AG09309 (cell line): ENCODE data around the gene EDEM3.

Experiments used
- DNase-seq: peaks from one replicate; pipeline ENCODE4 v3.0.0-alpha.2; 2010; ENCODE audit warnings: low read depth
- H3K4me3 ChIP-seq: 2 replicates; pipeline ENCODE4 v1.5.1; 2011; ENCODE audit warnings: mild to moderate bottlenecking, low read depth, low read length, moderate library complexity; ENCODE audit not compliant: control insufficient read depth
- TF ChIP-seq, protein P1 (sequence below): IDR thresholded peaks from 2 replicates; pipeline ENCODE4 v1.5.1; 2011; ENCODE audit warnings: mild to moderate bottlenecking, low read depth, low read length, inconsistent platforms; ENCODE audit not compliant: insufficient read depth, control insufficient read depth; ENCODE audit errors: missing control alignments

The EDEM3 gene

GRCh38 chr1:184743062-184743756 lies 11.4 kb downstream of the EDEM3 start:
- no peak for DNase-seq
- TF ChIP-seq, protein P1, sequence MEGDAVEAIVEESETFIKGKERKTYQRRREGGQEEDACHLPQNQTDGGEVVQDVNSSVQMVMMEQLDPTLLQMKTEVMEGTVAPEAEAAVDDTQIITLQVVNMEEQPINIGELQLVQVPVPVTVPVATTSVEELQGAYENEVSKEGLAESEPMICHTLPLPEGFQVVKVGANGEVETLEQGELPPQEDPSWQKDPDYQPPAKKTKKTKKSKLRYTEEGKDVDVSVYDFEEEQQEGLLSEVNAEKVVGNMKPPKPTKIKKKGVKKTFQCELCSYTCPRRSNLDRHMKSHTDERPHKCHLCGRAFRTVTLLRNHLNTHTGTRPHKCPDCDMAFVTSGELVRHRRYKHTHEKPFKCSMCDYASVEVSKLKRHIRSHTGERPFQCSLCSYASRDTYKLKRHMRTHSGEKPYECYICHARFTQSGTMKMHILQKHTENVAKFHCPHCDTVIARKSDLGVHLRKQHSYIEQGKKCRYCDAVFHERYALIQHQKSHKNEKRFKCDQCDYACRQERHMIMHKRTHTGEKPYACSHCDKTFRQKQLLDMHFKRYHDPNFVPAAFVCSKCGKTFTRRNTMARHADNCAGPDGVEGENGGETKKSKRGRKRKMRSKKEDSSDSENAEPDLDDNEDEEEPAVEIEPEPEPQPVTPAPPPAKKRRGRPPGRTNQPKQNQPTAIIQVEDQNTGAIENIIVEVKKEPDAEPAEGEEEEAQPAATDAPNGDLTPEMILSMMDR, result no peak
- no peak overlapping the region for H3K4me3 ChIP-seq

DNA sequence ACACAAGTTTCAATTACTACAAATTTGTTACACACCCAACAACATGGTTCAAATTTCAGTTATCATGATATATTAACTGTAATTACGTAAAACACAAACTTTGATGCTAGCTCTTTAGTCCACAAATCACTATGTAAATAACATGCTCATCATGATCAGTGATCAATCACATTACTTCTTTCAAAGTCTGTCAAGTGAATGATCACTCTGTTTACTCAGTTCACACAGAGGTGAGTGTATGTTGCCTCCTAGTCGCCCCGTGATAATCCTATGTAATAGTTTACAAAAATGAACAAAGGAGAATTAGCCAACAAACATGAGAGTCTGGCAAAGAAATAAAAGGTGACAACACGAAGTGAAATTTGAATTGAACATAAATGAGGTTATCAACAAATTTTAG lies 14.3 kb downstream of the EDEM3 start:
- DNase-seq, result no peak
- no peak overlapping the region for H3K4me3 ChIP-seq
- TF ChIP-seq, protein P1, result no peak

DNA sequence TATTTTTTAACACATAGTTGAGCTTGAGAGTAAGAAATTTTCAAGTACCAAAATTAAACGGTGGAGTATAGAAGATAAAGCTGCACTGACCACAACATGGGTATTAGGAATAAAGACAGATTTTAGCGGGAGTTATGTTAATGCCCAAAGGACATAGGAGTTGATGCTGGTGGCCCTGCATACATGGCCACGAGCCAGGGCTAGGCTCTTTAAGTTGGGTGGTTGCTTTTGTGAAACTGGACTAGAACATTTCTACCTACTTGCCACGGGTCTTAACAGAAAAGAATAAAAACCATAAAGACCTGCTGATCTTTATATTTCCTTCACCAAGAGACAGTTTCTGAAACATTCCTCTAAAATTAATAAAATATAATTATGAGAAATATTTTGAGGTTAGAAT lies 14.9 kb downstream of the EDEM3 start:
- no peak for DNase-seq
- TF ChIP-seq, protein P1, result no peak
- H3K4me3 ChIP-seq, result no peak overlapping the region

GRCh38 chr1:184739070-184739469 lies 15.6 kb downstream of the EDEM3 start:
- no peak for DNase-seq
- TF ChIP-seq, protein P1, result no peak

DNA sequence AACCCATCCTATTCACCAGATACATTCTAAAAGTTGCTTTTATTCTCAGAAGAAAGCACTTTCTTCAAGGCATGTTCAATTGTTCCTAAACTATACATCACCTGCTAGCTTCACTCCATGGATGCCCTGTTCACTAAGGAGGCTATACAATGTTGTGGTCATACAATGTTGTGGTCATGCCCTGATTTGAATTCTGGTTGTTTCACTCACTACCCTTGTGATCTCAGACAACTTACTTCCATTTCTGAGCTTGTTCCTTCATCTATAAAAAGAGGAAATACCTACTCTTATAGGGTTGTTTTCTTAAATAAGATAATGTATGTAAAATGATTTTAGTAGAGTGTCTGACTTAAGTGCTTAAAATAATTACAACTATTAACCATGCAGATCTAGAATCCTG lies 19.7 kb downstream of the EDEM3 start:
- H3K4me3 ChIP-seq, result no peak overlapping the region
- DNase-seq, result no peak
- TF ChIP-seq, protein P1, result no peak

More at GRCh38 chr1:184739070-184739469, 15.6 kb downstream of the EDEM3 start:
- H3K4me3 ChIP-seq, result no peak overlapping the region

- TF ChIP-seq, protein P1, result no peak
- no peak for DNase-seq
- H3K4me3 ChIP-seq, result no peak overlapping the region
Measured at GRCh38 chr1:184724843-184725242, 29.8 kb downstream of the EDEM3 start.
